ENCODE data around the gene ANKRD13C.

Gene ANKRD13C

GRCh38 chr1:70293186-70293843 is 61.2 kb downstream of the ANKRD13C start:
- DNase-seq: no peak

- no peak for DNase-seq
Observed at GRCh38 chr1:70290218-70290617, 64.3 kb downstream of the ANKRD13C start.

- no peak for DNase-seq
Observed at GRCh38 chr1:70288166-70288565, 66.4 kb downstream of the ANKRD13C start.

GRCh38 chr1:70286453-70286852 is 68.1 kb downstream of the ANKRD13C start:
- no peak for DNase-seq

- no peak for DNase-seq
Observed at GRCh38 chr1:70284366-70284765, 70.2 kb downstream of the ANKRD13C start.

GRCh38 chr1:70278710-70279109 is 75.8 kb downstream of the ANKRD13C start:
- no peak for DNase-seq

GRCh38 chr1:70277875-70278274 is 76.6 kb downstream of the ANKRD13C start:
- no peak for DNase-seq

- DNase-seq: no peak
Observed at GRCh38 chr1:70265946-70266345, 88.6 kb downstream of the ANKRD13C start.

- no peak for DNase-seq
Observed at GRCh38 chr1:70264839-70265238, 89.7 kb downstream of the ANKRD13C start.

- DNase-seq: no peak
Observed at GRCh38 chr1:70256664-70257063, 97.9 kb downstream of the ANKRD13C start.

- DNase-seq: no peak
Observed at GRCh38 chr1:70248729-70249128, 105.8 kb downstream of the ANKRD13C start.

GRCh38 chr1:70247768-70248167 is 106.8 kb downstream of the ANKRD13C start:
- DNase-seq: no peak

- DNase-seq: no peak
Observed at GRCh38 chr1:70247122-70247521, 107.4 kb downstream of the ANKRD13C start.

GRCh38 chr1:70239940-70240339 is 114.6 kb downstream of the ANKRD13C start:
- no peak for DNase-seq

GRCh38 chr1:70234733-70235132 is 119.8 kb downstream of the ANKRD13C start:
- DNase-seq: no peak

- no peak for DNase-seq
Observed at GRCh38 chr1:70231475-70231874, 123.0 kb downstream of the ANKRD13C start.

- DNase-seq: no peak
Observed at GRCh38 chr1:70228670-70229069, 125.9 kb downstream of the ANKRD13C start.

GRCh38 chr1:70227439-70227838 is 127.1 kb downstream of the ANKRD13C start:
- no peak for DNase-seq

GRCh38 chr1:70224954-70225353 is 129.6 kb downstream of the ANKRD13C start:
- DNase-seq: no peak

GRCh38 chr1:70222716-70223235 is 131.7 kb downstream of the ANKRD13C start:
- DNase-seq: no peak

GRCh38 chr1:70221238-70222121 is 133.0 kb downstream of the ANKRD13C start, which contains the start of gene SRSF11:
SRSF11 (plus strand) TSS chr1:70221380; CDS start chr1:70221637, 257 bp downstream.
- DNase-seq: peak; percentile 87

- DNase-seq: no peak
Observed at GRCh38 chr1:70220517-70221237, 133.8 kb downstream of the ANKRD13C start.

- no peak for DNase-seq
Observed at GRCh38 chr1:70220015-70220414, 134.5 kb downstream of the ANKRD13C start.
